GM23338 (cell line): ENCODE results near the gene ETV4. TPM values are rescaled to one million over a fixed set of nuclear protein-coding genes. Genes with fewer than 3 reads are reported as not detected.

Experiments used
- ATAC-seq: fragments of 200-7000 bp; cut with Tn5 transposase; 3 replicates; pipeline ENCODE4 v1.9.1; 2020
- DNase-seq: peaks from one replicate; pipeline ENCODE4 v3.0.0-alpha.2; 2015; ENCODE audit warnings: low spot score
- H2AFZ ChIP-seq: fragments of 200-600 bp; sonication (generic); 2 replicates; pipeline ENCODE4 v1.8.0; 2016; ENCODE audit warnings: antibody characterized with exemption, mild to moderate bottlenecking, moderate library complexity
- H3F3A ChIP-seq: fragments of 200-600 bp; sonication (generic); replicated peaks from 2 replicates; pipeline ENCODE4 v1.8.0; 2017; ENCODE audit warnings: antibody characterized with exemption, mixed run types, low read depth
- H3K27ac ChIP-seq: fragments of 200-600 bp; sonication (generic); 2 replicates; pipeline ENCODE4 v1.6.1; 2016; ENCODE audit warnings: low read depth
- H3K27me3 ChIP-seq: fragments of 200-600 bp; sonication (generic); 2 replicates; pipeline ENCODE4 v1.8.0; 2016; ENCODE audit warnings: mild to moderate bottlenecking, mixed run types, moderate library complexity; ENCODE audit not compliant: insufficient read depth
- H3K36me3 ChIP-seq: fragments of 200-600 bp; sonication (generic); 2 replicates; pipeline ENCODE4 v1.8.0; 2016; ENCODE audit warnings: mild to moderate bottlenecking; ENCODE audit not compliant: insufficient read depth
- H3K4me1 ChIP-seq: fragments of 200-600 bp; sonication (generic); 2 replicates; pipeline ENCODE4 v1.8.0; 2016; ENCODE audit warnings: mild to moderate bottlenecking, moderate library complexity; ENCODE audit not compliant: insufficient read depth
- H3K4me2 ChIP-seq: fragments of 200-600 bp; sonication (generic); 2 replicates; pipeline ENCODE4 v1.7.1; 2017; ENCODE audit warnings: mixed run types
- H3K4me3 ChIP-seq: fragments of 200-600 bp; sonication (generic); 2 replicates; pipeline ENCODE4 v1.6.1; 2016; ENCODE audit warnings: mixed run types
- H3K79me2 ChIP-seq: fragments of 200-600 bp; sonication (generic); replicated peaks from 2 replicates; pipeline ENCODE4 v1.8.0; 2017; ENCODE audit warnings: mild to moderate bottlenecking; ENCODE audit not compliant: insufficient read depth
- H3K9me2 ChIP-seq: fragments of 200-600 bp; sonication (generic); 2 replicates; pipeline ENCODE4 v1.8.0; 2017; ENCODE audit not compliant: insufficient read depth
- H4K20me1 ChIP-seq: fragments of 200-600 bp; sonication (generic); replicated peaks from 2 replicates; pipeline ENCODE4 v1.8.0; 2017; ENCODE audit warnings: mild to moderate bottlenecking; ENCODE audit not compliant: insufficient read depth
- H3K27ac Mint-ChIP-seq: 2 replicates; pipeline ENCODE4 v1.8.0; 2020; ENCODE audit warnings: inconsistent platforms, mild to moderate bottlenecking, moderate library complexity, mixed read lengths
- H3K27me3 Mint-ChIP-seq: 3 replicates; pipeline ENCODE4 v1.8.0; 2022; ENCODE audit warnings: low read depth, mild to moderate bottlenecking, moderate library complexity, mixed read lengths, inconsistent platforms; ENCODE audit not compliant: insufficient read depth, poor library complexity
- H3K36me3 Mint-ChIP-seq: 3 replicates; pipeline ENCODE4 v1.8.0; 2021; ENCODE audit warnings: low read depth, mild to moderate bottlenecking, inconsistent platforms, moderate library complexity, mixed read lengths
- H3K4me1 Mint-ChIP-seq: 3 replicates; pipeline ENCODE4 v1.8.0; 2020; ENCODE audit warnings: mild to moderate bottlenecking, inconsistent platforms, mixed read lengths
- H3K4me3 Mint-ChIP-seq: 3 replicates; pipeline ENCODE4 v1.8.0; 2021; ENCODE audit warnings: moderate library complexity, mild to moderate bottlenecking, inconsistent platforms, mixed read lengths
- H3K9me3 Mint-ChIP-seq: 3 replicates; pipeline ENCODE4 v1.8.0; 2020; ENCODE audit warnings: moderate library complexity, mild to moderate bottlenecking, inconsistent platforms, mixed read lengths
- CREB1 ChIP-seq: fragments of 250-450 bp; sonication (Bioruptor Pico); IDR thresholded peaks from 2 replicates; pipeline ENCODE4 v1.5.0; 2020; ENCODE audit warnings: low read depth, mild to moderate bottlenecking, moderate library complexity
- CTCF ChIP-seq, 2 experiments: fragments of 200-600 bp in 1 of 2; sonication (generic) in 1 of 2; conservative IDR thresholded peaks; 2 replicates each; pipeline versions ENCODE4 v1.5.1 to v1.6.1; 2016 to 2017; ENCODE audit warnings: antibody characterized with exemption in 2 of 2, low read depth in 2 of 2, mild to moderate bottlenecking in 2 of 2, moderate library complexity in 1 of 2
- ETS1 ChIP-seq: IDR thresholded peaks from 2 replicates; pipeline ENCODE4 v1.6.1; 2016; ENCODE audit warnings: antibody characterized with exemption
- EZH2 ChIP-seq: fragments of 200-600 bp; sonication (generic); IDR thresholded peaks from one replicate; pipeline ENCODE4 v1.8.0; 2017; ENCODE audit warnings: antibody characterized with exemption, mild to moderate bottlenecking, low read depth; ENCODE audit not compliant: unreplicated experiment
- EZH2phosphoT487 ChIP-seq: fragments of 200-600 bp; sonication (generic); IDR thresholded peaks from one replicate; pipeline ENCODE4 v1.8.1; 2018; ENCODE audit warnings: antibody characterized with exemption; ENCODE audit not compliant: unreplicated experiment
- JUNB ChIP-seq: IDR thresholded peaks from one replicate; pipeline ENCODE4 v1.6.1; 2016; ENCODE audit warnings: antibody characterized with exemption; ENCODE audit not compliant: unreplicated experiment
- NANOG ChIP-seq: IDR thresholded peaks from 2 replicates; pipeline ENCODE4 v1.6.1; 2016; ENCODE audit warnings: antibody characterized with exemption, borderline replicate concordance
- POLR2AphosphoS5 ChIP-seq: IDR thresholded peaks from 2 replicates; pipeline ENCODE4 v1.6.1; 2016; ENCODE audit warnings: antibody characterized with exemption, low read depth
- REST ChIP-seq: IDR thresholded peaks from one replicate; pipeline ENCODE4 v1.6.1; 2018; ENCODE audit warnings: antibody characterized with exemption; ENCODE audit not compliant: unreplicated experiment
- STAT1 ChIP-seq: IDR thresholded peaks from one replicate; pipeline ENCODE4 v1.6.1; 2016; ENCODE audit warnings: antibody characterized with exemption; ENCODE audit not compliant: unreplicated experiment
- ZNF114 ChIP-seq: fragments of 250-450 bp; sonication (Bioruptor Pico); IDR thresholded peaks from 2 replicates; pipeline ENCODE4 v1.5.0; 2020; ENCODE audit warnings: mild to moderate bottlenecking, moderate library complexity
- ZNF331 ChIP-seq: fragments of 250-450 bp; sonication (Bioruptor Pico); IDR thresholded peaks from 2 replicates; pipeline ENCODE4 v1.5.0; 2020; ENCODE audit warnings: low read depth, mild to moderate bottlenecking, moderate library complexity
- ZNF462 ChIP-seq: fragments of 250-450 bp; sonication (Bioruptor Pico); IDR thresholded peaks from 2 replicates; pipeline ENCODE4 v1.5.0; 2020; ENCODE audit warnings: mild to moderate bottlenecking, moderate library complexity
- polyA plus RNA-seq: library from polyadenylated mRNA; unstranded; fragments of >200 nt; fragmentation: Nextera tagmentation; extraction: Ambion mirVana; gene quantifications from 2 replicates; pipeline ENCODE4 v1.2.1, GENCODE V29; 2016
- total RNA-seq: library from RNA; depleted of rRNA; stranded (reverse); fragments of >200 nt; shearing (Covaris generic); gene quantifications from 2 replicates; pipeline ENCODE4 v1.2.3, GENCODE V29; 2014

The ETV4 gene
- total and polyA plus RNA-seq, 2 experiments from 2014 or later: 97.2 to 149 TPM

GRCh38 chr17:43579566-43580140 is 33.5 kb upstream of the ETV4 start:
- ATAC-seq: no peak
- Histone ChIP-seq H3K9me2 (no peaks in the 10 kb centered on the region), H3K27ac (no peak overlapping the region), H3K79me2 (no peaks in the 10 kb centered on the region), H4K20me1 (no peaks in the 10 kb centered on the region), H2AFZ (peak overlapping the region; percentile 83), H3K4me3 (no peak overlapping the region), H3K27me3 (no peaks in the 10 kb centered on the region), H3K36me3 (no peaks in the 10 kb centered on the region), H3K4me1 (peaks cover 35% of the 10 kb centered on the region), H3F3A (0 out of 2 replicates have a peak, but pooled peaks cover 4% of the 10 kb centered on the region), H3K4me2 (no peak overlapping the region)
- Mint-ChIP-seq H3K4me1 (peaks cover 35% of the 10 kb centered on the region), H3K27ac (no peak overlapping the region; the same call in 1 of the 2 replicates), H3K27me3 (peaks cover 19% of the 10 kb centered on the region), H3K4me3 (no peak overlapping the region), H3K9me3 (no peaks in the 10 kb centered on the region), H3K36me3 (no peaks in the 10 kb centered on the region)
- no peak for DNase-seq
- TF ChIP-seq EZH2phosphoT487: no peak
- TF ChIP-seq EZH2: no peak
- TF ChIP-seq NANOG: no peak
- TF ChIP-seq CTCF (conservative IDR thresholded peaks at IDR 0.05; ENCODE audit: low read depth in 2 of 2): no peak
- no peak for TF ChIP-seq STAT1
- TF ChIP-seq REST: no peak
- TF ChIP-seq ETS1: no peak
- TF ChIP-seq CREB1 (CRISPR knock-in tag): no peak
- no peak for TF ChIP-seq ZNF462 (CRISPR knock-in tag)
- TF ChIP-seq ZNF114: no peak
- no peak for TF ChIP-seq JUNB
- TF ChIP-seq ZNF331 (CRISPR knock-in tag): no peak
- TF ChIP-seq POLR2AphosphoS5: no peak
